ENCODE data around the gene C17orf50. TPM values are rescaled to one million over a fixed set of nuclear protein-coding genes. Genes with fewer than 3 reads are reported as not detected.

C17orf50 gene
- total and polyA plus RNA-seq, 2 donors from 2014 or later: 0.41 TPM; not detected in 1

DNA sequence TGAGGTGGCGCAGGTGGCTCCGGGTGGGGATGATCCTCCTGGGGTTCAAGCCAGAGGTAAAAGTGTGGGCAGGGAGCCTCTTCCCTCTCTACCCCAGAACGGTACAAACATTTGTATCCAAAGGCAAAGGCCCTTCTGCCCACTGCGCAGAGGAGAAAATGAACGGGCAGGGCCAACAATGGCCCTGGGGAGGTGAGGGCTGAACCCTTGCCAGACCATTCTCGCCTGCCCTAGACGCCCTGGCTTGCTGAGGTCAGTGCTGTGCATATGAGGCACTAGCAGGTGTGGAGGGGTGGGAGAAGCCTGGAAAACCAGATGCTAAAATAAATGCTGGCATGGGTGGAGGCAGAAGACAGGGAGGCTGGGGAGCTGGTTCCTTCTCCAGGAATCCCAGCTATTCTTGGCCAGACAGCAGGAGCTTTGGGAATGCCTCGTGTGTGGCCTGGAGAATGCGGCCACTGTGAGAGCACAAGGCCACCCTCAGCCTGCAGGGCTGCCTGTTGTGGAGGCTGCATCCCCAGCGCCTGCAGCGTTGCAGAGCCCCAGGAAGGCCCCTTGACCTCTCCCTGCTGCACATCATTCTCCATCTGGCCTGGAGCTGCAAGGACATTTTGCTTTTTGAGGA, 4.5 kb downstream of the C17orf50 start:
- TF ChIP-seq, protein P1, sequence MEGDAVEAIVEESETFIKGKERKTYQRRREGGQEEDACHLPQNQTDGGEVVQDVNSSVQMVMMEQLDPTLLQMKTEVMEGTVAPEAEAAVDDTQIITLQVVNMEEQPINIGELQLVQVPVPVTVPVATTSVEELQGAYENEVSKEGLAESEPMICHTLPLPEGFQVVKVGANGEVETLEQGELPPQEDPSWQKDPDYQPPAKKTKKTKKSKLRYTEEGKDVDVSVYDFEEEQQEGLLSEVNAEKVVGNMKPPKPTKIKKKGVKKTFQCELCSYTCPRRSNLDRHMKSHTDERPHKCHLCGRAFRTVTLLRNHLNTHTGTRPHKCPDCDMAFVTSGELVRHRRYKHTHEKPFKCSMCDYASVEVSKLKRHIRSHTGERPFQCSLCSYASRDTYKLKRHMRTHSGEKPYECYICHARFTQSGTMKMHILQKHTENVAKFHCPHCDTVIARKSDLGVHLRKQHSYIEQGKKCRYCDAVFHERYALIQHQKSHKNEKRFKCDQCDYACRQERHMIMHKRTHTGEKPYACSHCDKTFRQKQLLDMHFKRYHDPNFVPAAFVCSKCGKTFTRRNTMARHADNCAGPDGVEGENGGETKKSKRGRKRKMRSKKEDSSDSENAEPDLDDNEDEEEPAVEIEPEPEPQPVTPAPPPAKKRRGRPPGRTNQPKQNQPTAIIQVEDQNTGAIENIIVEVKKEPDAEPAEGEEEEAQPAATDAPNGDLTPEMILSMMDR (IDR thresholded peaks at IDR 0.05; ENCODE audit: borderline replicate concordance, extremely low read depth, insufficient read depth): no peak
- H3K4me1 ChIP-seq (ENCODE audit: control insufficient read depth in 2 of 3, insufficient read depth in 2 of 3, low read depth in 1 of 3, low read length in 3 of 3): peaks cover 0 to 2% (median 0%) of the 10 kb centered on the region in 3 donors
- no peak overlapping the region for H3K27ac ChIP-seq (ENCODE audit: low read depth in 2 of 2, low read length in 2 of 2)
- intact Hi-C loops (cut with DNase I): loop anchor here (5.0 kb wide), 1 partner anchor 42 kb away; the partner anchor contains the start of gene TAF15
- no peaks in the 10 kb centered on the region for H3K27me3 ChIP-seq (ENCODE audit: control insufficient read depth, insufficient read depth, low read length)
- H3K36me3 ChIP-seq (ENCODE audit: control insufficient read depth in 2 of 3, insufficient read depth in 3 of 3, low read length in 3 of 3): no peaks in the 10 kb centered on the region
- H3K9me3 ChIP-seq (ENCODE audit: control insufficient read depth in 2 of 3, insufficient read depth in 1 of 3, low read length in 3 of 3): no peaks in the 10 kb centered on the region
- FAIRE-seq (no peak), DNase-seq (peak in 1 of 5 donors; percentile 51)
- no peak overlapping the region for H3K4me3 ChIP-seq (ENCODE audit: low read length in 3 of 3)
- peak overlapping the region in 1 of 3 donors; percentile 34 for H3K9ac ChIP-seq (ENCODE audit: low read length in 3 of 3)

DNA sequence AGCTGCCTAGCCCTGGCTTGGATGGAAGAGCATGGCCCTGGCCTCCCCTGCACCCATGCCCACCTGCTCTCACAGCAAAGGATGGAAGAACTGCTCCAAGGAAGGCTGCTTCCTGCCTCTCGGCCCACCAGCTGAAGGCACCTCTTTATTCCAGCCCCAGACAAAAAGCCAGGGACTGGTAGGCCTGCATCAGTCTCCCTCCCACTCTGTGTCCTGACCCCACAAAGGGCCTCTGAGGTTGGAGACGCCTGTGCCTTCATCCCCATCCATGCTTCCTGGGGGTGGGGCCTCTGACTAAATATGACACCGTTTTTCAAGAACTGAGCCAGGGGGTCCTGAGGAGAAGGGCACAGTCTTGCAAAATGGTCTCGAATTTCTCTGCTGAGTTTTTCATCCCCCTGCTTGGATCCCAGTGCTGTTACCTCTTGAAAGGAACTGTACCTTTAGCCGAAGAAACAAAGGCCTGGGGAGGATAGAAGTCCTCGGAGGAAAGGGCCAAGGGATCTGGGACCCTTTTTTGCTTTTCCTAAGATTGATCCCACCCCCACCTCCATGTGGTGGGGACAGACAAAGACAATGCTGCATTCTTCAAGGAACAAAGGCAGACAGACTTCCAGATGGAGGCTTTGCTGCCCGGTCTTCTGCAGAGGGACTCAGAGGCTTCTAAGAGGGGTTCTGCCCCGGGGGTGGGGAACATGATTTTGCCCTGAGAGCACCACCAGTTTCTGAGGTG, 5.2 kb downstream of the C17orf50 start:
- H3K36me3 ChIP-seq (ENCODE audit: control insufficient read depth in 2 of 3, insufficient read depth in 3 of 3, low read length in 3 of 3): no peaks in the 10 kb centered on the region
- peaks cover 0 to 2% (median 0%) of the 10 kb centered on the region in 3 donors for H3K4me1 ChIP-seq (ENCODE audit: control insufficient read depth in 2 of 3, insufficient read depth in 2 of 3, low read depth in 1 of 3, low read length in 3 of 3)
- H3K27me3 ChIP-seq (ENCODE audit: control insufficient read depth, insufficient read depth, low read length): no peaks in the 10 kb centered on the region
- H3K9me3 ChIP-seq (ENCODE audit: control insufficient read depth in 2 of 3, insufficient read depth in 1 of 3, low read length in 3 of 3): no peaks in the 10 kb centered on the region
- H3K9ac ChIP-seq (ENCODE audit: low read length in 3 of 3): no peak overlapping the region
- H3K27ac ChIP-seq (ENCODE audit: low read depth in 2 of 2, low read length in 2 of 2): no peak overlapping the region
- TF ChIP-seq, protein P1 (IDR thresholded peaks at IDR 0.05; ENCODE audit: borderline replicate concordance, extremely low read depth, insufficient read depth): no peak
- intact Hi-C loops (cut with DNase I): loop anchor here (5.0 kb wide), 1 partner anchor 41 kb away; the partner anchor contains the start of gene TAF15
- H3K4me3 ChIP-seq (ENCODE audit: low read length in 3 of 3): no peak overlapping the region
- peak in 3 of 5 donors; percentile 55 to 63 (median 56) for DNase-seq
- no peak for FAIRE-seq

DNA sequence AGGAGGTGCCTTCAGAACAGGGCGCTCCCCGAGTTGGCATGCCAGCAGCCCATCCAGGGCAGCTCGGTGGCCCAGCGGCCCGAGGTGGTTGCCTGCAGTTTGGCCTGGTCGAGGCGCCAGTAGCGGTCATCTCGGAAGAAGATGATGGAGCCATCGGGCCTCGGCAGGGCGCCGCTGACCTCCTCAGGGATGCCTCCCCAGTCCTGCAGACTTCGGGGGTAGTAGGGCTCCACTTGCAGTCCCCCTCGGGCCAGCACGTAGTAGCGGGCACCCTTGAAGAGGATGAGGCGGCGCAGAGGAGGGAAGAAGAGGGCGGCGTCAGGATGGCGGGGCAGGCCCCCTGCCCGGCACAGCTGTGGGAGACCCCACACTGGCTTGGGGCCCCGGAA, 5.8 kb downstream of the C17orf50 start:
- no peak overlapping the region for H3K9ac ChIP-seq (ENCODE audit: low read length in 3 of 3)
- DNase-seq (no peak), FAIRE-seq (no peak)
- H3K4me1 ChIP-seq (ENCODE audit: control insufficient read depth in 2 of 3, insufficient read depth in 2 of 3, low read depth in 1 of 3, low read length in 3 of 3): peaks cover 0 to 2% (median 0%) of the 10 kb centered on the region in 3 donors
- H3K36me3 ChIP-seq (ENCODE audit: control insufficient read depth in 2 of 3, insufficient read depth in 3 of 3, low read length in 3 of 3): no peaks in the 10 kb centered on the region
- H3K4me3 ChIP-seq (ENCODE audit: low read length in 3 of 3): no peak overlapping the region
- TF ChIP-seq, protein P1 (IDR thresholded peaks at IDR 0.05; ENCODE audit: borderline replicate concordance, extremely low read depth, insufficient read depth): no peak
- H3K9me3 ChIP-seq (ENCODE audit: control insufficient read depth in 2 of 3, insufficient read depth in 1 of 3, low read length in 3 of 3): no peaks in the 10 kb centered on the region
- intact Hi-C loops (cut with DNase I): loop anchor here (5.0 kb wide), 1 partner anchor 41 kb away; the partner anchor contains the start of gene TAF15
- H3K27me3 ChIP-seq (ENCODE audit: control insufficient read depth, insufficient read depth, low read length): no peaks in the 10 kb centered on the region
- no peak overlapping the region for H3K27ac ChIP-seq (ENCODE audit: low read depth in 2 of 2, low read length in 2 of 2)
